ENCODE data around the gene CFAP44. TPM values are rescaled to one million over a fixed set of nuclear protein-coding genes. Genes with fewer than 3 reads are reported as not detected.
A peak's percentile ranks its signal among the peaks of the same experiment; 100 is the strongest.
"Not testable (repeated sequence)": the region's sequence is repeated elsewhere in the genome, so short reads cannot be mapped to it uniquely, and the experiment has no call there.

CFAP44 gene, protein sequence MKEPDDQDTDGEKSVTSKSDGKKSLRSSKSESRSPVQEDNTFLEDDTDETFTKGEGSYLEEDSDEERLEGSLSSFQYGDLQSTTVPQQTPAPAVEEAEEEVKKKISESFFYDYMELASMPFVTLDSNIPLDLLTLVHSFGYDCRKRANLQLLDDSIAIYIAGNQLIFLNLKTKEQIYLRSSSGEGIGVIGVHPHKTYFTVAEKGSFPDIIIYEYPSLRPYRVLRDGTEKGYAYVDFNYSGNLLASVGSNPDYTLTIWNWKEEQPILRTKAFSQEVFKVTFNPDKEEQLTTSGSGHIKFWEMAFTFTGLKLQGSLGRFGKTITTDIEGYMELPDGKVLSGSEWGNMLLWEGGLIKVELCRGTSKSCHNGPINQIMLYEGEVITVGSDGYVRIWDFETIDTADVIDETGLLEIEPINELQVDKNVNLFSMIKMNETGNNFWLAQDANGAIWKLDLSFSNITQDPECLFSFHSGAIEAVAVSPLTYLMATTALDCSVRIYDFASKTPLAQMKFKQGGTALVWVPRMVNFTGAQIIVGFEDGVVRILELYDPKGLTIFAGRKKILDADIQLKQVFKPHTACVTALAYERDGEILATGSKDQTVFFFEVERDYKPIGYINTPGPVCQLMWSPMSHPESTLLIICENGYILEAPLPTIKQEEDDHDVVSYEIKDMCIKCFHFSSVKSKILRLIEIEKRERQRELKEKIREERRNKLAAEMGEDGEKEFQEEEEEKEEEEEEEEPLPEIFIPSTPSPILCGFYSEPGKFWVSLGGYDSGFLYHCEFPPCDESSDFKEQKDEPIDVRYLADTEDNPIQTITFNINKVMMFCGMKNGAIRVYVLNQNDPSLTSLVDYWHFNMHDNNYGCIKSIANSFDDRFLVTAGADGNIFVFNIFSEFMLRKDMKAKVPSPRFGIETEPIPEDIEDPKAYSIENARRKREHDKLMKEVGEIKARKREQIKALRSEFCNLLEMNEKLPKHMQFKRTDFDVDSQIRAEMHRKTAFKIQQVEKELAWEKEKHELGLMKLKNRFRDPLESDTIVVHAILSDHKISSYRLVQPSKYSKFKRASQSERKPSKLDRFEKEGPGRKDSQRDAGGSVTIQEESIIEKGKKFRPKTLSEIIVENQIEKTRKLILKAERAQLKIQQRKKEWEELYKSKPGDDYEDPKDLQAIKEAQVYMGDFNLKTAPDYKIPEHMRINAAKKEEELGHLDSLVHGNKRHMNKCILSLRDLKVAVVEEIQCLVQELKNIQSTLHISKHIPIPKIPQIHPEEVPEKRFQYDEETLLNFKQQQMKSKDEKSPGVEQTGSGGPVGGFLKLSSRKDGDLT (N-terminal part only)
- 3.6 TPM for total RNA-seq
- long read RNA-seq, partial matches to known transcripts, result 0 of 2 reads
- long read RNA-seq, other reads (novel, unspliced or antisense), result 2 of 2 reads

DNA sequence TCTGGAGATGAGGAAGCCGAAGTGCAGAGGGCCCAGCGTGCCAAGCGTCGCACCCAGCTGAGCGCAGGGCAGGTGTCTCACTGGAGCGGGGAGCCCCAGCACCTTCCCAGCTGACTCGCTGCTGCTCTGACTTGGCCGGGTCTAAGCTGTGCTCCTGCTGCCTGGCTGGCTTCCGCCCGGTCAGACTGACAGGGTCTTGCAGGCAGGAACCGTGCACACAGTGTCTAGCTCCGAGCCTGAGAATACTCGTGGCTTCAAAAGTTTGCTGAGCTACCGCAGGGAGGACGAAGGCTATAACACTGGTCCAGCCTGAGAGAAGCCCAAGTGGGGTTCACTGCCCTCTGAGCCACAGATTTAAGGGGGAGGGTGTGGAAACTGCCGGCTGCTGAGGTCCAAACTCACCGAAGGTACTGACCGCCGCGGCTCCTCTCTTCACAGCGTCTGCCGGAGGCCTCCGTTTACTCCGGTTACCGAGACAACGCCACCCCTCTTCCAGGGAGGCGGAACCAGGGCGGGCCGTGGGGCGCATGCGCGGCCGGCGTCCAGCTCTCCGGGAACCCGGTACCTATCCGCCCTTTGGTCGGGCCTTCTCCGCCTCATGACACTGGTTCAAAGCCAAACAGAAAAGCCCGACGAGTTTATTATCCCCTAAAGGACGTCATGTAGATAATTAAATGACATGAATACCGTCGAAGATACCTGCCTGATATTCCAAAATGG lies at the start of gene CFAP44:
TSS of gene CFAP44 (minus strand) at position 443 of the 720 bp plus-strand sequence. CDS start 7,829 bp downstream, outside the sequence.
- peak; percentile 94 for DNase-seq (ENCODE audit: low spot score)

DNA sequence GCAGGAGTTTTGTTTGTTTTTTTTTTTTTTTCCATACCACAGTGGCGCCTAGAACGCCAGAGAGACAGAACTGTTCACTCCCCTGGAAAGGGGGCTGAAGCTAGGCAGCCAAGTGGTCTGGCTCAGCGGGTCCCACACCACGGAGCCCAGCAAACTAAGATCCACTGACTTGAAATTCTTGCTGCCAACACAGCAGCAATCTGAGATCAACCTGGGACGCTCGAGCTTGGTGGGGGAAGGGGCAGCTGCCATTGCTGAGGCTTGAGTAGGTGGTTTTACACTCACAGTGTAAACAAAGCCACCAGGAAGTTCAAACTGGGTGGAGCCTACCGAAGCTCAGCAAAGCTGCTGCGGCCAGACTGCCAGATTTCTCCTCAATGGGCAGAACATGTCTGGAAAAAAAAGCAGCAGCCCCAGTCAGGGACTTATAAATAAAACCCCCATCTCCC lies 43.9 kb upstream of the CFAP44 start:
- DNase-seq (ENCODE audit: low spot score), result no peak

- no peak for DNase-seq (ENCODE audit: low spot score)
These were observed 27.2 kb upstream of the CFAP44 start for GRCh38 chr3:113468539-113468938.

- no peak for DNase-seq (ENCODE audit: low spot score)
These were observed 20.2 kb upstream of the CFAP44 start for GRCh38 chr3:113461488-113461887.

GRCh38 chr3:113458554-113458953 lies 17.3 kb upstream of the CFAP44 start:
- DNase-seq (ENCODE audit: low spot score), result not testable (repeated sequence)

- DNase-seq (ENCODE audit: low spot score), result no peak
These were observed 14.2 kb upstream of the CFAP44 start for GRCh38 chr3:113455446-113455845.

GRCh38 chr3:113454630-113455029 lies 13.3 kb upstream of the CFAP44 start:
- DNase-seq (ENCODE audit: low spot score), result no peak

- no peak for DNase-seq (ENCODE audit: low spot score)
These were observed 12.8 kb upstream of the CFAP44 start for GRCh38 chr3:113454057-113454456.

DNA sequence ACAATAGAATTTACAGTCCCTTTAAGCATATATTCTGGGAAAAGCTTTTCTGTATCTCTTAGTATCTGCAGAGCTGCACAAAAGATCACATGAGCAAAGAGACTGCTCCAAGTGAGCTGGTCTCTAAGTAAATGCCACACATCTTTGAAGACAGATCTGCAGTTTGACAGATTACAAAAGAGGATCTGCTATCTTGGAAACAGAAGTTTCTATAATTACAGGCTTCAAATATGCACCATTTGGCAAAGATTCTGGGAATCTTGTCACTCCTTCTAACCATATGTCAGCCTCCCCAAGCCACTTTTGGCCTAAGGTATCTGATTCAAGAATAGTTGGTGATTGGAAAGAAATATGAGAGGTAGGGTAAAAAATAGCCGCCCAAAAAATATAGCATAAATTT lies 9.6 kb upstream of the CFAP44 start:
- no peak for DNase-seq (ENCODE audit: low spot score)

- no peak for DNase-seq (ENCODE audit: low spot score)
These were observed 1.7 kb downstream of the CFAP44 start for GRCh38 chr3:113439606-113440005.

- no peak for DNase-seq (ENCODE audit: low spot score)
These were observed 3.1 kb downstream of the CFAP44 start for GRCh38 chr3:113438224-113438623.

DNA sequence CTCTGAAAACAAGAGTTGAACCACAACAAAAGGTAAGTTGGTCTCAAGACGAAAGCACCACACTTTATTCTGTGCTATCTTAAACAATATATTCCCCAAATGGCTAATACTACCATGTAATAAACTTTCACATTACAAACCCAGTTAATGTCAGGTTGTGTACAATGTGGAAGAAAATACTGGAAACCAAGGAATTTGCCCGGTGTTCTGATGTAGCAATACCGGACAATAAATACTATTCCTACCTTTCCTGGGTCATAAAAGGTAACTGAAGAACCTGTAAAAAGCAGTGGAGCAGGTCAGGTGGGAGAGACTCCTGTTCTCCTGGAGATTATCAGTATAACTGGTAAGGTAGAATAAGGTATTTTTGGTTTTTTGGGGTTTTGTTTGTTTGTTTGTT lies 3.9 kb downstream of the CFAP44 start:
- no peak for DNase-seq (ENCODE audit: low spot score)

DNA sequence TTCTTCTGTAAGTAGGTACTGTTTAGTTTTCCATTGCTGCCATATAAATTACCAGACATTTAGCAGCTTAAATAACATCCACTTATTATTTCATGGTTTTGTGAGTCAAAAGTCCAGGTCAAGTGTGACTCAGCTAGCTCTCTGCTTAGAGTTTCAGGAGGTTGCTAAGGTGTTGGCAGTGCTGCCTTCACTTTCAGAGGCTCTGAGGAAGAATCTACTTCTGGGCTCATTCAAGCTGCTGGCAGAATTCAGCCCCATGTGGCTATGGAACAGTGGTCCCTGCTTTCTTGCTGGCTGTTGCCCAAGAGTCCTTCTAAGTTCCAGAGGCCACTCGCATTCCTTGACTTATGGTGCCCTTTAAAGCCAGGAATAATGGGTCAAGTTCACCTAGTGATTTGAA lies 4.5 kb downstream of the CFAP44 start:
- DNase-seq (ENCODE audit: low spot score), result no peak

DNA sequence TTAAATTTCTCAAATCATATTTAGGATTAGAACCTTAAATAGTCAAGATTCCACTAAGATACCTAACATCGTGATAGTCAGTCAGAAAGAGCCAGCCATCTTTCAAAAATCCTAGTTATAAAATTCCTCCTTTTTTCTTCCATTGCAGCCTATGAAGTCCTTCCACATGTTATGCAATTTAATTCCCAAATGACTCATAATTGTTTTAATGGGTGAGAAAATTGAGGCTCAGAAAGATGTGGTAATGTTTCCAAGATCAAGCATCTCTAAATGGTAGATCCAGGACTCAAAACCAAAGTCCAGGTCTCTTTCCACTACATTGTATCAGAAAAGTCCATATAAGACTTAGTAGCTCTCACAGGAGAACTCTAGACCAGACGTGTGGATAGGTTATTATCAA lies 9.5 kb downstream of the CFAP44 start:
- DNase-seq (ENCODE audit: low spot score), result no peak

DNA sequence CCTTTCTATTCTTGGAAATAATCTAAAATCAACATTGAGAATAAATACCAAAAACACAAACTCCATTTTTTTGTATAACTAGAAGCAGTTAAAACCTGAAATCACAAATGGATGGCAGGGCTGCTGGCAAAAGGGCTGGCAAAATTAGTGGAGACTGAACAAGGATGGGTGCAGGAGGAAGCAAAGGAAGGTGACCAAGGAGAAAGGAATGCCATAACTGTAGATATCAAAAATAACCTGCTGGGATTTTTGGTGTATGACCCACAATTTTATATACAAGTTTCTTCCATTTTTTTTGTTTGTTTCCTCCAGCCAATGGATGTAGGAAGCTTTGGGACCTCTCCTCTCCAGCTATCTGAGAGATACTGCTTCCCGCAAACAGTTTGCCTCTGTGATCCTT lies 12.7 kb downstream of the CFAP44 start:
- no peak for DNase-seq (ENCODE audit: low spot score)

- no peak for DNase-seq (ENCODE audit: low spot score)
These were observed 17.6 kb downstream of the CFAP44 start for GRCh38 chr3:113423699-113424098.

- DNase-seq (ENCODE audit: low spot score), result no peak
These were observed 20.2 kb downstream of the CFAP44 start for GRCh38 chr3:113421082-113421481.

GRCh38 chr3:113409676-113410075 lies 31.6 kb downstream of the CFAP44 start:
- DNase-seq (ENCODE audit: low spot score), result no peak

DNA sequence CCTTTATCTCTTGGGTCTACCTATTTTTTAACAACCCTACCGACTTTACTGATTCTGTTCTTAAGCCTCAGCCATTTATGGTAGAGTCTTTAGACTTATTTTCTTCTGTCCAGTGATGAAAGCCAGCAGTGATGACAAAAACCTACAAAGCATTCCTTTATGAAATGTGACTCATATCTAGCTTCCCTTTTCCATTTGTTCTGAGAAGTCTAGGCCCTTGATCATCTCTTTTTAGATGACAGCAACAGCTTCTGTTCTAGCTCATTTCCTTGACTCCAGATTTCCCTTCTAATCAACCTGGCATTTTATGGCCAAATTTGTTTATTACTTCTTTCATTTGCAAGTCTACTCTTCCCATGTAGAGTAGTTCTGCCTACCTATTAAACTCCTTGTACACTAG lies 36.1 kb downstream of the CFAP44 start:
- DNase-seq (ENCODE audit: low spot score), result no peak

GRCh38 chr3:113404637-113405036 lies 36.7 kb downstream of the CFAP44 start:
- DNase-seq (ENCODE audit: low spot score), result no peak

All from mesenteric fat pad (tissue), 1 donor.